ENCODE data around the gene KLF4. TPM values are rescaled to one million over a fixed set of nuclear protein-coding genes. Genes with fewer than 3 reads are reported as not detected.

The KLF4 gene
- total and polyA plus RNA-seq, 5 experiments from 2014 or later: 0.82 to 0.96 TPM; not detected in 3

- no peak overlapping the region for H3K27ac Mint-ChIP-seq
- H3K4me3 Mint-ChIP-seq: no peak overlapping the region
- peaks cover 14 to 36% (median 22%) of the 10 kb centered on the region in 5 donors for H3K27me3 Mint-ChIP-seq
- H3K36me3 Mint-ChIP-seq: peaks cover 0 to 7% (median 0%) of the 10 kb centered on the region in 3 donors
- no peak for ATAC-seq
- no peaks in the 10 kb centered on the region for H3K9me3 Mint-ChIP-seq
- POLR2A ChIA-PET: no interaction called here
- H3K4me1 Mint-ChIP-seq: peaks cover 0 to 8% (median 1%) of the 10 kb centered on the region in 4 donors
- no peak for DNase-seq
Measured at GRCh38 chr9:107484117-107484723, 5.3 kb downstream of the KLF4 start.

GRCh38 chr9:107483666-107484065 is 5.9 kb downstream of the KLF4 start:
- POLR2A ChIA-PET: no interaction called here
- H3K36me3 Mint-ChIP-seq: peaks cover 0 to 2% (median 0%) of the 10 kb centered on the region in 3 donors
- ATAC-seq: no peak
- no peak for DNase-seq
- no peaks in the 10 kb centered on the region for H3K9me3 Mint-ChIP-seq
- H3K27me3 Mint-ChIP-seq: peaks cover 14 to 31% (median 20%) of the 10 kb centered on the region in 5 donors
- no peak overlapping the region for H3K27ac Mint-ChIP-seq
- no peak overlapping the region for H3K4me3 Mint-ChIP-seq
- H3K4me1 Mint-ChIP-seq: peaks cover 0 to 2% (median 0%) of the 10 kb centered on the region in 4 donors

GRCh38 chr9:107481035-107481434 is 8.5 kb downstream of the KLF4 start:
- ATAC-seq (no peak), DNase-seq (no peak)
- H3K4me3 Mint-ChIP-seq: no peak overlapping the region
- POLR2A ChIA-PET: no interaction called here
- H3K9me3 Mint-ChIP-seq: no peaks in the 10 kb centered on the region
- H3K27me3 Mint-ChIP-seq: peaks cover 12 to 25% (median 16%) of the 10 kb centered on the region in 5 donors
- no peak overlapping the region for H3K27ac Mint-ChIP-seq
- H3K36me3 Mint-ChIP-seq: no peaks in the 10 kb centered on the region
- H3K4me1 Mint-ChIP-seq: no peaks in the 10 kb centered on the region

GRCh38 chr9:107480386-107480789 is 9.2 kb downstream of the KLF4 start:
- ATAC-seq (no peak), DNase-seq (no peak)
- H3K4me1 Mint-ChIP-seq: no peaks in the 10 kb centered on the region
- peaks cover 8 to 19% (median 12%) of the 10 kb centered on the region in 5 donors for H3K27me3 Mint-ChIP-seq
- no peak overlapping the region for H3K4me3 Mint-ChIP-seq
- no peak overlapping the region for H3K27ac Mint-ChIP-seq
- POLR2A ChIA-PET: no interaction called here
- H3K9me3 Mint-ChIP-seq: no peaks in the 10 kb centered on the region
- no peaks in the 10 kb centered on the region for H3K36me3 Mint-ChIP-seq

- ATAC-seq (no peak), DNase-seq (no peak)
- no peaks in the 10 kb centered on the region for H3K4me1 Mint-ChIP-seq
- H3K27me3 Mint-ChIP-seq: peaks cover 6 to 15% (median 11%) of the 10 kb centered on the region in 5 donors
- H3K36me3 Mint-ChIP-seq: no peaks in the 10 kb centered on the region
- POLR2A ChIA-PET: no interaction called here
- H3K9me3 Mint-ChIP-seq: peaks cover 0 to 2% (median 0%) of the 10 kb centered on the region in 9 donors
- H3K4me3 Mint-ChIP-seq: no peak overlapping the region
- no peak overlapping the region for H3K27ac Mint-ChIP-seq
Measured at GRCh38 chr9:107478805-107479204, 10.8 kb downstream of the KLF4 start.

DNA sequence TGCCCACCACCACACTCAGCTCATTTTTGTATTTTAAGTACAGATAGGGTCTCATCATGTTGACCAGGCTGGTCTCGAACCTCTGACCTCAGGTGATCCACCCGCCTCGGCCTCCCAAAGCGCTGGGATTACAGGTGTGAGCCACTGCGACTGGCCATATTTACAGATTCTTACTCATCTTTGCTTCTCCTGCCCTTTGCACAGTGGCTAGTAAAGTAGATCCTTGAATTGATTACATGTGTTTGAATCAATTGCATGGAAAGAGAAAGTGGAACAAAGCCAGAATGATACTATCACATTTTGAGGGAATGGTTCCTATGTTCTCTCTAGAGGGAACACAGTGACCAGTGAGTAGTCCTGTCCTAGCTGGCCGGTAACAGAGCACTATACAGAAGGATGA is 15.4 kb downstream of the KLF4 start:
- H3K27ac Mint-ChIP-seq: no peak overlapping the region
- DNase-seq (no peak), ATAC-seq (no peak)
- H3K4me1 Mint-ChIP-seq: no peaks in the 10 kb centered on the region
- H3K36me3 Mint-ChIP-seq: no peaks in the 10 kb centered on the region
- H3K9me3 Mint-ChIP-seq: peaks cover 0 to 4% (median 0%) of the 10 kb centered on the region in 9 donors
- H3K27me3 Mint-ChIP-seq: peaks cover 9 to 22% (median 14%) of the 10 kb centered on the region in 5 donors
- H3K4me3 Mint-ChIP-seq: no peak overlapping the region
- POLR2A ChIA-PET: no interaction called here

DNA sequence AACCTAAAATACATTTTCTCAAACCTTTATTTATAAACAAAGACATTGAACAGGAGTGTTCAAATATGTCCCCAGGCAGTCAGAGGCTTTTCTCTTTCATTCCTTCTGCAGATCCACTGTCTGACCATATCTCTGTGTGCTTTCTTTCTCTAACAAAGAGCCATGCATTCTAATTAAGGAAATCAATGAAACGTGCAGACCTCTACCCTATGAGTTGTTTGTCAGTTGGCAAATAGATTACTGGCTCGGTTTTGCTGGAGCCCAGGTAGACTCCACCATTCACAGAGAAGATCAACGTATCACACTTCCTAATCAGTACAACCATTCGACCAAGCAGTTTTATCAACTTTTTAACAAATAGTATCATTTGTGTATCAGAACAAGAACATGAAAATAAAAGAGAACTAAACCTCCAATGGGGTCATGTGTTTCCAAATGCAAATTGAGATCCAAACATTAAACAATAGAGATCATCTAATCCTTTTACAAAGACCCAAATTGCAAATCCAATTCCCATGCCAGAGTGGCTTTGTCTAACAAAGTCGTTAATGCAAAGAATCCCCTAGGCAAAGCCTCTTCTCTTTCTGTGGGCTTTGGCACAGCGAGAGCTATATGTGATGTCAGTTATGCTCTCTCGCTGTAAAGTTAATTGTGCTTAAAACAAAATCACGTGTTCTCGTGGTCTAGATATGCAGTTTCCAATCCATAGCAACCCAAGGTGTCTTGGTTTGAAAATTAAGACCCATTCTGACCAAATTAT is 16.8 kb downstream of the KLF4 start:
- no peak for DNase-seq
- no peaks in the 10 kb centered on the region for H3K36me3 Mint-ChIP-seq
- no peak overlapping the region for H3K4me3 Mint-ChIP-seq
- H3K4me1 Mint-ChIP-seq: no peaks in the 10 kb centered on the region
- H3K27me3 Mint-ChIP-seq: peaks cover 10 to 20% (median 13%) of the 10 kb centered on the region in 5 donors
- H3K9me3 Mint-ChIP-seq: peaks cover 0 to 4% (median 0%) of the 10 kb centered on the region in 9 donors
- no peak for ATAC-seq
- POLR2A ChIA-PET: no interaction called here
- H3K27ac Mint-ChIP-seq: no peak overlapping the region

DNA sequence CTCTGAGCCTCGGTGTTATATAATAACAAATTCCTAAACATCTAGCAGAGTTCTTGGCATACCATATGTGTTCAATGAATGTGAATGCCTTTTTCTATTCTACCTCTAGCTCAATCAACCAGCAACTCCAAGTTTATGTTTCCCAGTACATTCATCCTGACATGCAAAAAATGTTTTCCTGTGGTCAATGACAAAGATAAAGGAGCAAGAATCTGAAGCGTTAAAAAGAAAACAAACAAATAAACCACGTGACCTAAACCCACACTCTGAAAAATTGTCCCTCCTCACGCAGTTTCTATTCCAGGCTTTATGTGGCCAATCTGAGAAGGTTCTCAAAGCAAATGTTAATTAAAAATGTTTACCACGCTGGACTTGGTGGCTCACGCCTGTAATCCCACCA is 18.0 kb downstream of the KLF4 start:
- Mint-ChIP-seq H3K27ac (no peak overlapping the region), H3K4me3 (no peak overlapping the region), H3K36me3 (peaks cover 0 to 3% (median 0%) of the 10 kb centered on the region in 3 donors), H3K27me3 (peaks cover 13 to 29% (median 15%) of the 10 kb centered on the region in 5 donors), H3K4me1 (no peaks in the 10 kb centered on the region), H3K9me3 (peaks cover 0 to 4% (median 0%) of the 10 kb centered on the region in 9 donors)
- POLR2A ChIA-PET: no interaction called here
- no peak for ATAC-seq
- no peak for DNase-seq

- Mint-ChIP-seq H3K9me3 (peaks cover 0 to 2% (median 0%) of the 10 kb centered on the region in 9 donors), H3K27ac (no peak overlapping the region), H3K4me1 (peaks cover 0 to 9% (median 2%) of the 10 kb centered on the region in 4 donors), H3K4me3 (no peak overlapping the region), H3K36me3 (peaks cover 0 to 5% (median 0%) of the 10 kb centered on the region in 3 donors), H3K27me3 (peaks cover 24 to 51% (median 39%) of the 10 kb centered on the region in 5 donors)
- DNase-seq: no peak
- POLR2A ChIA-PET: no interaction called here
- ATAC-seq: no peak
Measured at GRCh38 chr9:107467416-107467815, 22.2 kb downstream of the KLF4 start.

GRCh38 chr9:107466826-107467225 is 22.7 kb downstream of the KLF4 start:
- Mint-ChIP-seq H3K9me3 (peaks cover 0 to 2% (median 0%) of the 10 kb centered on the region in 9 donors), H3K4me3 (peak overlapping the region in 1 of 10 donors; percentile 57), H3K4me1 (peaks cover 0 to 9% (median 2%) of the 10 kb centered on the region in 4 donors), H3K36me3 (peaks cover 0 to 5% (median 0%) of the 10 kb centered on the region in 3 donors), H3K27ac (no peak overlapping the region), H3K27me3 (peaks cover 24 to 52% (median 39%) of the 10 kb centered on the region in 5 donors)
- ATAC-seq: no peak
- no peak for DNase-seq
- POLR2A ChIA-PET: no interaction called here

GRCh38 chr9:107465467-107466451 is 23.8 kb downstream of the KLF4 start:
- Mint-ChIP-seq H3K4me1 (peaks cover 0 to 9% (median 2%) of the 10 kb centered on the region in 4 donors), H3K4me3 (peak overlapping the region; percentile 7 to 74 (median 62)), H3K27me3 (peaks cover 22 to 63% (median 39%) of the 10 kb centered on the region in 5 donors), H3K9me3 (no peaks in the 10 kb centered on the region), H3K36me3 (peaks cover 0 to 5% (median 0%) of the 10 kb centered on the region in 3 donors), H3K27ac (no peak overlapping the region)
- POLR2A ChIA-PET: no interaction called here
- ATAC-seq: peak in 1 of 2 donors; percentile 50
- no peak for DNase-seq

DNA sequence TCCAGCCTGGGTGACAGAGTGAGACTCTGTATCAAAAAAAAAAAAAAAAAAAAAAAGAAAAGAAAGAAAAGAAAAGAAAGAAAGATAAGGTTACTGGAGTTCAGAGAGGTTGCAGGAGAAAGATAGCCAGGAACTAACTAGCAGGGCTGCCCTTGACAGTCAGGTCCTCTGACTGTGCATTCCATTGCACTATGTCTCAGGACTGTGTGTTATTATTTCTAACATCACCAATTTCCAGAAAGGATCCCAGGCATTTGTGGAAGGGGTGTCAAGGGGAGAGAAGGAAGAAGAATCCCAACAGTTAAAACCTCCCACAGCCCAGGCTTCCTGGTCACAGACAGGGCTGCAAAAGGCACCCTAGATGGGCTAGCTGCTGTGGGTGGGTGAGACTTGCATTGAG is 25.1 kb downstream of the KLF4 start:
- H3K4me3 Mint-ChIP-seq: peak overlapping the region in 6 of 10 donors; percentile 8 to 68 (median 37)

More for the DNA sequence above, 25.1 kb downstream of the KLF4 start:
- peaks cover 0 to 5% (median 0%) of the 10 kb centered on the region in 3 donors for H3K36me3 Mint-ChIP-seq
- H3K27me3 Mint-ChIP-seq: peaks cover 24 to 72% (median 40%) of the 10 kb centered on the region in 5 donors
- POLR2A ChIA-PET: no interaction called here
- DNase-seq (no peak), ATAC-seq (no peak)
- peaks cover 0 to 2% (median 0%) of the 10 kb centered on the region in 9 donors for H3K9me3 Mint-ChIP-seq
- H3K4me1 Mint-ChIP-seq: peaks cover 0 to 9% (median 2%) of the 10 kb centered on the region in 4 donors
- H3K27ac Mint-ChIP-seq: no peak overlapping the region

Data from naive thymus-derived CD8-positive, alpha-beta T cell (primary cell).